Lower lobe of right lung (tissue), 2 donors: ENCODE data around the gene MESP2. TPM values are rescaled to one million over a fixed set of nuclear protein-coding genes. Genes with fewer than 3 reads are reported as not detected.

Source experiments
- ATAC-seq, 2 donors: fragments of 200-7000 bp; cut with Tn5 transposase; one replicate each; pipeline ENCODE4 v1.9.1; 2020 to 2022; ENCODE audit warnings: mild to moderate bottlenecking in 2 of 2, moderate library complexity in 2 of 2
- DNase-seq: peaks from one replicate; pipeline ENCODE4 v3.0.0-alpha.2; 2020
- H3K27ac ChIP-seq: fragments of 200-600 bp; one replicate; pipeline ENCODE4 v1.8.0; 2022
- H3K27me3 ChIP-seq: fragments of 200-600 bp; one replicate; pipeline ENCODE4 v1.8.0; 2022; ENCODE audit warnings: low read depth
- H3K36me3 ChIP-seq: fragments of 200-600 bp; one replicate; pipeline ENCODE4 v1.8.0; 2022; ENCODE audit warnings: mild to moderate bottlenecking
- H3K4me1 ChIP-seq: fragments of 200-600 bp; one replicate; pipeline ENCODE4 v1.8.0; 2022
- H3K4me3 ChIP-seq: fragments of 200-600 bp; one replicate; pipeline ENCODE4 v1.8.0; 2022; ENCODE audit warnings: mild to moderate bottlenecking
- H3K9me3 ChIP-seq: fragments of 200-600 bp; one replicate; pipeline ENCODE4 v1.8.0; 2022
- CTCF ChIP-seq: fragments of 200-600 bp; IDR thresholded peaks from one replicate; pipeline ENCODE4 v1.8.0; 2022; ENCODE audit warnings: antibody characterized with exemption, mild to moderate bottlenecking
- intact Hi-C: fragments of 100-400 bp; cut with DNase I; formaldehyde crosslinking; loops from one replicate; pipeline ENCODE4 v1.11.0; 2022
- total RNA-seq: library from RNA; stranded (reverse); fragmentation: NEBNext Ultra II Directional; extraction: Animal tissue kit (Norgen Biotek cat#: 25700); gene quantifications from one replicate; pipeline ENCODE4 v1.2.1, GENCODE V29; 2021
- donor health status: DM: no; HTN: yes; CAD: no; lungs with severe emphysema.

MESP2 gene
- total RNA-seq, 1 donor from 2014 or later, result not detected

DNA sequence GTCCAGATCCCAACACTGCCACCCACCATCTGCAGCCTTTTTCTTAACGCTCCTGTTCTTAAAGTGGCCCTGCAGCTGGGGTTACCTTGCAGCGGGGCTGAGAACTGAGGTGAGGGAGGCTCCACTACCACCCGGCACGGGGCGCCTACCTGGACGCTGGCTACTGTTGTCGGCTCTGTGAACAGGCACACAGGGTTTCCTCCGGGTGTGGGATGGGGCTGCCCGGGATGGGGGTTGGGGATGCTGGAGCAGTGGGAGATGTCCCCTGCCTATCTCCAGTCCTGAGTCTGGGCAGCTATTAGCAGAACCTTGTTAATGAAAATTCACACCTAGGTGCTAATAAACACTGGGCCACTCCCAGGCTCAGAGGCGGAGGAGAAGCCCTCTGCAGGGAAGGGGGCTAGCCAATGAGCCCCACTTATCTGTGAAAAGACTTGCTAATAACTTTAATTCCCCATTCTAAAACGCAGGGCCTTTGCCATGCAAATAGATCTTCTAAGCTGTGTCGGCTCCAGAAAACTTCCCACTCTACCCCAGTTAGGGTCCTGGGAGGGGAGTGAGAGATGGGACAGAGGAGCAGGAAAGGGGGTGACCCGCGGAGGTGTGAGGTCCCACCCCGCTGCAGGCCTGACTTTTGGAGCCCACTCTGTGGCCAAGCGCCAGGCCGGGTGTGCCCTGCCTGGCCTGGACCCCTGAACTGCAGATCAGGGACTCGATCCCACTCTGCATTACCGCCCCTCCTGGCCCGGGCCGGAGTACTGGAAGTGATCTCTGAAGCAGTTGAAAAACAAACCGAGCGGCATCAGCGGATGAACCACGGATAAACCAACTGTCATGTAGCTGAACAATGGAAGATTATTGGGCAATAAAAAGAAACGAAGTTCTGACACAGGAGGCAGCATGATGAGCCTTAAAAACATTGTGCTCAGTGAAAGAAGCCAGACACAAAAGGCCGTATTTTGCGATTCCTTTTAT lies 28.1 kb upstream of the MESP2 start:
- intact Hi-C loops, result no loop called here
- ATAC-seq (no peak), DNase-seq (no peak)

GRCh38 chr15:89749054-89749453 lies 27.1 kb upstream of the MESP2 start:
- Histone ChIP-seq H3K4me1 (peaks cover 16% of the 10 kb centered on the region), H3K9me3 (no peaks in the 10 kb centered on the region), H3K36me3 (no peaks in the 10 kb centered on the region), H3K27ac (no peak overlapping the region), H3K4me3 (no peak overlapping the region), H3K27me3 (peaks cover 24% of the 10 kb centered on the region)
- intact Hi-C loops, result no loop called here
- TF ChIP-seq CTCF, result no peak
- no peak for ATAC-seq
- no peak for DNase-seq

More for the DNA sequence above, 28.1 kb upstream of the MESP2 start:
- Histone ChIP-seq H3K36me3 (no peaks in the 10 kb centered on the region), H3K27me3 (peaks cover 24% of the 10 kb centered on the region), H3K9me3 (no peaks in the 10 kb centered on the region), H3K27ac (no peak overlapping the region), H3K4me3 (no peak overlapping the region), H3K4me1 (peaks cover 16% of the 10 kb centered on the region)
- TF ChIP-seq CTCF, result no peak

DNA sequence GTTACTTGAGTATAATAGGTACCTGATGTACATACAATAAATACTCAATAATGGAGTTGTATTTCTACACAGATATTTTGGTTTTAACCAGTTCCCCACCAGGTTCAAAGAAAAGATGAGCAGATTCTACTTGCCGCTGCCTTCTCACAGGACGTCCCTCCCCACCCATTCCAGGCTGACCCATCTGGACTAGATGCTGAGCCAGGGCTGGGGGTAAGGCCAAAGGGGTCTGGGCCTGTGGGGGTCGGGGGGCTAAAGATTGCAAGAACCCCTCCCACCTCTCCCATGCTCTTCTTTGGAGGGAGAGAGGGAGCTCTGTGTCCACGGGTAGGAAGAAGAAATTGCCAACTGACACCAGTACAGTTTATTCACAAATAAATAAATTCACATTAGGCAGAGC lies 26.6 kb upstream of the MESP2 start:
- DNase-seq, result no peak
- Histone ChIP-seq H3K9me3 (no peaks in the 10 kb centered on the region), H3K4me1 (peaks cover 16% of the 10 kb centered on the region), H3K27me3 (peaks cover 24% of the 10 kb centered on the region), H3K27ac (no peak overlapping the region), H3K36me3 (no peaks in the 10 kb centered on the region), H3K4me3 (peak overlapping the region; percentile 78)
- intact Hi-C loops, result no loop called here
- TF ChIP-seq CTCF, result no peak
- ATAC-seq, result no peak

- Histone ChIP-seq H3K36me3 (no peaks in the 10 kb centered on the region), H3K27ac (peak overlapping the region; percentile 54), H3K9me3 (no peaks in the 10 kb centered on the region), H3K4me1 (peaks cover 16% of the 10 kb centered on the region), H3K27me3 (peaks cover 23% of the 10 kb centered on the region), H3K4me3 (peak overlapping the region; percentile 78)
- peak; percentile 18 to 35 for ATAC-seq
- intact Hi-C loops, result loop anchor here (10.0 kb wide), 1 partner anchor 125 kb away; no protein-coding TSS in a partner anchor
- no peak for DNase-seq
- TF ChIP-seq CTCF, result no peak
These were observed 26.1 kb upstream of the MESP2 start for GRCh38 chr15:89749951-89750559.

DNA sequence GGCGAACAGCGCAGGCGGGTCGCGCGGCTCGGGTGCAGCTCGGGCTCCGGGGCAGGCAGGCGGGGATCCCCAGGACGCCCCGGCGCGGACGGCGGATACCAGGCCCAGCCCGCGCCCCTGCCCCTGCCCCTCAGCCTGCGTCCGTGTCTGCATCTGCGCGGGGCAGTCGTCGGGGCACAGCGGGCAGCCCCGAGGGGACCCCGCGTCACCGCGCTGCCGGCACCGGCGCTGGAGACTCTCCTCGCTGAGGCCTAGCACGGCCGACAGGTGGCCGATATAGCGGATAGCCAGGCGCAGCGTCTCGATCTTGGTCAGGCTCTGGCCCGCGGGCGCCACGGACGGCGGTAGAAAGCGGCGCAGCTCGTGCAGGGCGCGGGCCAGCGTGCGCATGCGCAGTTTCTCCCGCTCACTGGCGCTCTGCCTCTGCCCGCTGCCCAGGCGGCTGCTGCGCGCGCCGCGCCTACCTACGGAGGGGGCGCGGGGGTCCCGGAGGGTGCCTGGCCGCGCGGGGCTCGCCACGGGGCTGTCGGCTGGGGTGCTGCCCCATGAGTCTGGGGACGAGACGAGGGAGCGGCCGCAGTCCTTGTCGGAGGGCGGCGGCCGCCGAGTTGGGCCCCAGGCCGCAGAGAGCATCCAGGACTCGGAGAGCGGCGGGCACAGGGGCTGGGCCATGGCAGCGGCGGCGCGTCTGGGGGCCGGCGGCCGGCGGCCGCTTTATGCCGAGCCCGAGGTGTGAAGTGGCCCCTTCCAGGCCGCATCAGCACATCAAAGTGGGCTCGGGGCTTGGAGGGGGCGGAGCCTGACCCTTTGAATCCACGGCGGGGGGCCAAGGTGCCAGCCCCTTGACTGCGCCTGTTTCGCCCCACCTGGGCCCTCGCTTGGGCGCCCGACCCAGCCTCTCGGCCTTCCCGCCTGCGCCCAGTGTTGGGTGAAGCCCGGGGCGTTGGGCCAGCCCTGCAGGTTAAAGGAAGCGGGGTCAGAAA lies 25.3 kb upstream of the MESP2 start, which contains the start of gene MESP1:
Gene MESP1 (minus strand): TSS at position 690 of the 983 bp plus-strand sequence. CDS start 18 bp downstream, at position 672.
- Histone ChIP-seq H3K4me1 (peaks cover 16% of the 10 kb centered on the region), H3K27ac (peak within 1 kb of the TSS; percentile 54), H3K27me3 (peaks cover 21% of the 10 kb centered on the region), H3K36me3 (no peaks in the 10 kb centered on the region), H3K9me3 (no peaks in the 10 kb centered on the region), H3K4me3 (peak within 1 kb of the TSS; percentile 78)
- peak; percentile 96 for ATAC-seq
- peak; percentile 87 for TF ChIP-seq CTCF
- intact Hi-C loops, result loop anchor here (10.0 kb wide), 1 partner anchor 124 kb away; no protein-coding TSS in a partner anchor
- peak; percentile 97 for DNase-seq
